M059J (cell line): ENCODE data around the gene UBE2O. TPM values are rescaled to one million over a fixed set of nuclear protein-coding genes. Genes with fewer than 3 reads are reported as not detected.
"Not testable (repeated sequence)": the region's sequence is repeated elsewhere in the genome, so short reads cannot be mapped to it uniquely, and the experiment has no call there.

Experiments
- DNase-seq: peaks from one replicate; pipeline ENCODE4 v3.0.0-alpha.2; 2012; ENCODE audit warnings: low read depth
- total RNA-seq: library from RNA; depleted of rRNA; stranded (reverse); fragments of >200 nt; shearing (Covaris generic); gene quantifications from 2 replicates; pipeline ENCODE4 v1.2.3, GENCODE V29; 2014; rRNA removed

UBE2O gene
- total RNA-seq, 1 experiment from 2014 or later, result 18.5 TPM

- DNase-seq, result no peak
Observed at GRCh38 chr17:76350463-76350862, 102.5 kb downstream of the UBE2O start.

- DNase-seq, result not testable (repeated sequence)
Observed at GRCh38 chr17:76346936-76347335, 106.0 kb downstream of the UBE2O start.

- DNase-seq, result no peak
Observed at GRCh38 chr17:76345377-76345974, 107.5 kb downstream of the UBE2O start.

- DNase-seq, result no peak
Observed at GRCh38 chr17:76343106-76343505, 109.8 kb downstream of the UBE2O start.

GRCh38 chr17:76341301-76341700, 111.7 kb downstream of the UBE2O start:
- no peak for DNase-seq

Other genes starting within 250 kb of the UBE2O start
- gene RNF157, start 212.7 kb downstream of the UBE2O start, total RNA-seq, result 4.1 and 6.7 TPM in 2 replicates
- gene UBALD2, start 187.8 kb downstream of the UBE2O start, total RNA-seq, result 11.8 and 25.6 TPM in 2 replicates
- gene QRICH2, start 144.9 kb downstream of the UBE2O start, total RNA-seq, result 1.7 and 1.9 TPM in 2 replicates
- gene PRPSAP1, start 99.2 kb downstream of the UBE2O start, total RNA-seq, result 36.8 and 52.9 TPM in 2 replicates
- gene SPHK1, start 68.5 kb downstream of the UBE2O start, total RNA-seq, result 33.8 and 41.2 TPM in 2 replicates
- gene AANAT, start 14.5 kb upstream of the UBE2O start, total RNA-seq, result not detected in 2 replicates
- 18.1 and 23.2 TPM in 2 replicates for gene RHBDF2, start 48.3 kb upstream of the UBE2O start, total RNA-seq
- 0.62 TPM in 1 of 2 replicates, not detected in the other for gene CYGB, start 84.6 kb upstream of the UBE2O start, total RNA-seq
- 0.02 and 1.4 TPM in 2 replicates for gene PRCD, start 86.9 kb upstream of the UBE2O start, total RNA-seq
- gene ST6GALNAC2, start 132.7 kb upstream of the UBE2O start, total RNA-seq, result 2.1 and 5.9 TPM in 2 replicates
- gene ST6GALNAC1, start 190.6 kb upstream of the UBE2O start, total RNA-seq, result not detected in 2 replicates